ENCODE data around the gene ELMO1.

The ELMO1 gene

GRCh38 chr7:37390114-37390513 is 58.5 kb downstream of the ELMO1 start:
- no peak overlapping the region for H3K27ac ChIP-seq (ENCODE audit: low read depth, low read length)
- H3K9me2 ChIP-seq (replicated peaks; ENCODE audit: control insufficient read depth, low read length), result no peaks in the 10 kb centered on the region
- no peaks in the 10 kb centered on the region for H3K4me1 ChIP-seq (ENCODE audit: control insufficient read depth, low read length)
- H3K79me2 ChIP-seq (ENCODE audit: control insufficient read depth, low read length), result no peaks in the 10 kb centered on the region
- H3F3A ChIP-seq (ENCODE audit: control insufficient read depth, insufficient read depth), result no peaks in the 10 kb centered on the region
- H3K4me3 ChIP-seq (ENCODE audit: low read length), result no peak overlapping the region
- no peaks in the 10 kb centered on the region for H3K36me3 ChIP-seq (ENCODE audit: control insufficient read depth, low read length)
- H3K9me3 ChIP-seq (ENCODE audit: control insufficient read depth, insufficient read depth, low read length), result no peaks in the 10 kb centered on the region
- H3K4me2 ChIP-seq (ENCODE audit: low read length), result no peak overlapping the region
- no peaks in the 10 kb centered on the region for H4K20me1 ChIP-seq (ENCODE audit: control insufficient read depth, insufficient read depth, low read depth, low read length)
- TF ChIP-seq, protein P1, sequence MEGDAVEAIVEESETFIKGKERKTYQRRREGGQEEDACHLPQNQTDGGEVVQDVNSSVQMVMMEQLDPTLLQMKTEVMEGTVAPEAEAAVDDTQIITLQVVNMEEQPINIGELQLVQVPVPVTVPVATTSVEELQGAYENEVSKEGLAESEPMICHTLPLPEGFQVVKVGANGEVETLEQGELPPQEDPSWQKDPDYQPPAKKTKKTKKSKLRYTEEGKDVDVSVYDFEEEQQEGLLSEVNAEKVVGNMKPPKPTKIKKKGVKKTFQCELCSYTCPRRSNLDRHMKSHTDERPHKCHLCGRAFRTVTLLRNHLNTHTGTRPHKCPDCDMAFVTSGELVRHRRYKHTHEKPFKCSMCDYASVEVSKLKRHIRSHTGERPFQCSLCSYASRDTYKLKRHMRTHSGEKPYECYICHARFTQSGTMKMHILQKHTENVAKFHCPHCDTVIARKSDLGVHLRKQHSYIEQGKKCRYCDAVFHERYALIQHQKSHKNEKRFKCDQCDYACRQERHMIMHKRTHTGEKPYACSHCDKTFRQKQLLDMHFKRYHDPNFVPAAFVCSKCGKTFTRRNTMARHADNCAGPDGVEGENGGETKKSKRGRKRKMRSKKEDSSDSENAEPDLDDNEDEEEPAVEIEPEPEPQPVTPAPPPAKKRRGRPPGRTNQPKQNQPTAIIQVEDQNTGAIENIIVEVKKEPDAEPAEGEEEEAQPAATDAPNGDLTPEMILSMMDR (IDR thresholded peaks at IDR 0.05; ENCODE audit: low read depth, low read length, poor library complexity, severe bottlenecking), result no peak
- no peak for TF ChIP-seq EZH2phosphoT487 (IDR thresholded peaks at IDR 0.05; ENCODE audit: borderline replicate concordance, low read length)
- H3K27me3 ChIP-seq (ENCODE audit: control insufficient read depth, low read length), result no peaks in the 10 kb centered on the region

DNA sequence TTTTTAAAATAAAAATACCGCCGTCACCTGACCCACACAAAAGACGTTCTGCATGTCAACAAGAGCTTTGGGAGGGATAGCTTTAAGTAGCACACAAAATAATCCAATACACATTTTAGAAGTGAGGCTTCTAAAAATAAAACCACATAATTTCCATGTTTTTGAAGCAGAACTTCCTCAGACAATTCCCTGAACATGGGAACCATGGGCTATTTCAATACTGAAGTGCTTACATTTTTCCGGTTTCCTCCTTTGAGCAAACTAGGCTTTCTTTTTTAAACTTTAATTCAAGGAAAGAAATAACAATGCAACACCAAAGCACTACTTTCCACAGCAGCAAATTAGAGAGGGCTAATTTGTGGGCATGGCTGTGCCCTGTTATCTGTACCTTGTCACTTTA is 59.9 kb downstream of the ELMO1 start:
- TF ChIP-seq, protein P1 (IDR thresholded peaks at IDR 0.05; ENCODE audit: low read depth, low read length, poor library complexity, severe bottlenecking), result no peak
- no peak for TF ChIP-seq EZH2phosphoT487 (IDR thresholded peaks at IDR 0.05; ENCODE audit: borderline replicate concordance, low read length)
- H3K4me1 ChIP-seq (ENCODE audit: control insufficient read depth, low read length), result no peaks in the 10 kb centered on the region

DNA sequence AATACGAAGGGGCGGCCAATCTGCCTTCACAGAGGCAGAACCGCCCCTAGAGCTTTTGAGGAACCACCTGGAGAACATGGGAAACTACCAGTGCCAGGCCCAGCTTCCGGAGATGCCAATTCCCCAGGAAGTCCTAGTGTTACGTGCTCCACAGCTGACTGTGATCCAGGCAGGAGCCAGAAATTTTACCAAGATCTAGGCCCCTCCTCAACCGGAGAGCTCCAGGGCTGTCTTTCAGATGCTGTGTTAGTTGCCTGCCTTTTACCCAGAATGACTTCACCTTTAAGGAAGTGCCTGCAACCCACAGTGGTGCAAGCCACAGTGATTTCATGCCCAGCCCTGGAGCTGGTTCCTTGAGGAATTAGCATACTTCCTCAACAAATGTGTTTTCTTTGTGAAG is 62.9 kb downstream of the ELMO1 start:
- H3K36me3 ChIP-seq (ENCODE audit: control insufficient read depth, low read length), result no peaks in the 10 kb centered on the region
- H3F3A ChIP-seq (ENCODE audit: control insufficient read depth, insufficient read depth), result no peaks in the 10 kb centered on the region
- H3K9me2 ChIP-seq (replicated peaks; ENCODE audit: control insufficient read depth, low read length), result no peaks in the 10 kb centered on the region
- no peaks in the 10 kb centered on the region for H3K9me3 ChIP-seq (ENCODE audit: control insufficient read depth, insufficient read depth, low read length)
- no peaks in the 10 kb centered on the region for H3K27me3 ChIP-seq (ENCODE audit: control insufficient read depth, low read length)
- no peaks in the 10 kb centered on the region for H3K4me1 ChIP-seq (ENCODE audit: control insufficient read depth, low read length)
- no peaks in the 10 kb centered on the region for H3K79me2 ChIP-seq (ENCODE audit: control insufficient read depth, low read length)
- H4K20me1 ChIP-seq (ENCODE audit: control insufficient read depth, insufficient read depth, low read depth, low read length), result no peaks in the 10 kb centered on the region
- no peak overlapping the region for H3K4me3 ChIP-seq (ENCODE audit: low read length)
- TF ChIP-seq EZH2phosphoT487 (IDR thresholded peaks at IDR 0.05; ENCODE audit: borderline replicate concordance, low read length), result no peak
- TF ChIP-seq, protein P1 (IDR thresholded peaks at IDR 0.05; ENCODE audit: low read depth, low read length, poor library complexity, severe bottlenecking), result no peak
- H3K27ac ChIP-seq (ENCODE audit: low read depth, low read length), result no peak overlapping the region
- no peak overlapping the region for H3K4me2 ChIP-seq (ENCODE audit: low read length)

More for the DNA sequence above, 59.9 kb downstream of the ELMO1 start:
- H3F3A ChIP-seq (ENCODE audit: control insufficient read depth, insufficient read depth), result no peaks in the 10 kb centered on the region
- no peaks in the 10 kb centered on the region for H3K27me3 ChIP-seq (ENCODE audit: control insufficient read depth, low read length)
- H3K9me3 ChIP-seq (ENCODE audit: control insufficient read depth, insufficient read depth, low read length), result no peaks in the 10 kb centered on the region
- H3K79me2 ChIP-seq (ENCODE audit: control insufficient read depth, low read length), result no peaks in the 10 kb centered on the region
- H3K9me2 ChIP-seq (replicated peaks; ENCODE audit: control insufficient read depth, low read length), result no peaks in the 10 kb centered on the region
- no peak overlapping the region for H3K4me3 ChIP-seq (ENCODE audit: low read length)
- no peaks in the 10 kb centered on the region for H4K20me1 ChIP-seq (ENCODE audit: control insufficient read depth, insufficient read depth, low read depth, low read length)
- no peaks in the 10 kb centered on the region for H3K36me3 ChIP-seq (ENCODE audit: control insufficient read depth, low read length)
- H3K4me2 ChIP-seq (ENCODE audit: low read length), result no peak overlapping the region
- H3K27ac ChIP-seq (ENCODE audit: low read depth, low read length), result no peak overlapping the region
